Activated naive CD4-positive, alpha-beta T cell treated with anti-CD3 and anti-CD28 coated beads, Interleukin-2, amount 50 U/mL, for 24 hours (primary cell): Measurements from ENCODE around the gene FRMD4A.
A peak's percentile ranks its signal among the peaks of the same experiment; 100 is the strongest.

ENCODE experiments used
- H3K27ac Mint-ChIP-seq: one replicate; pipeline ENCODE4 v1.8.0; 2021; ENCODE audit warnings: mild to moderate bottlenecking, mixed read lengths
- H3K27me3 Mint-ChIP-seq: one replicate; pipeline ENCODE4 v1.8.0; 2021; ENCODE audit warnings: mixed read lengths
- H3K36me3 Mint-ChIP-seq: one replicate; pipeline ENCODE4 v1.8.0; 2021; ENCODE audit warnings: mixed read lengths
- H3K4me1 Mint-ChIP-seq: one replicate; pipeline ENCODE4 v1.8.0; 2021; ENCODE audit warnings: mixed read lengths
- H3K4me3 Mint-ChIP-seq: one replicate; pipeline ENCODE4 v1.8.0; 2021; ENCODE audit warnings: mild to moderate bottlenecking, mixed read lengths
- H3K9me3 Mint-ChIP-seq: one replicate; pipeline ENCODE4 v1.8.0; 2021; ENCODE audit warnings: mixed read lengths

FRMD4A gene

GRCh38 chr10:13892001-13892491 lies 438.7 kb downstream of the FRMD4A start:
- Mint-ChIP-seq H3K4me1 (peaks cover 25% of the 10 kb centered on the region), H3K27me3 (peaks cover 46% of the 10 kb centered on the region), H3K27ac (no peak overlapping the region), H3K36me3 (no peaks in the 10 kb centered on the region), H3K9me3 (no peaks in the 10 kb centered on the region), H3K4me3 (peak overlapping the region; percentile 80)

- H3K27ac Mint-ChIP-seq, result no peak overlapping the region
- H3K4me3 Mint-ChIP-seq, result peak overlapping the region; percentile 82
Measured at GRCh38 chr10:13891128-13892000, 439.4 kb downstream of the FRMD4A start.

GRCh38 chr10:13890233-13891127 lies 440.2 kb downstream of the FRMD4A start:
- H3K4me3 Mint-ChIP-seq, result peak overlapping the region; percentile 82
- H3K4me1 Mint-ChIP-seq, result peaks cover 25% of the 10 kb centered on the region
- H3K9me3 Mint-ChIP-seq, result no peaks in the 10 kb centered on the region
- H3K36me3 Mint-ChIP-seq, result no peaks in the 10 kb centered on the region
- H3K27ac Mint-ChIP-seq, result no peak overlapping the region
- H3K27me3 Mint-ChIP-seq, result peaks cover 46% of the 10 kb centered on the region

More at GRCh38 chr10:13891128-13892000, 439.4 kb downstream of the FRMD4A start:
- Mint-ChIP-seq H3K36me3 (no peaks in the 10 kb centered on the region), H3K4me1 (peaks cover 25% of the 10 kb centered on the region), H3K9me3 (no peaks in the 10 kb centered on the region), H3K27me3 (peaks cover 46% of the 10 kb centered on the region)

- H3K4me1 Mint-ChIP-seq, result peaks cover 15% of the 10 kb centered on the region
- H3K4me3 Mint-ChIP-seq, result no peak overlapping the region
- H3K36me3 Mint-ChIP-seq, result no peaks in the 10 kb centered on the region
- H3K9me3 Mint-ChIP-seq, result no peaks in the 10 kb centered on the region
- H3K27me3 Mint-ChIP-seq, result peaks cover 32% of the 10 kb centered on the region
- H3K27ac Mint-ChIP-seq, result no peak overlapping the region
Measured at GRCh38 chr10:13887761-13888160, 443.0 kb downstream of the FRMD4A start.

- H3K4me1 Mint-ChIP-seq, result peaks cover 2% of the 10 kb centered on the region
- H3K4me3 Mint-ChIP-seq, result no peak overlapping the region
- H3K27me3 Mint-ChIP-seq, result peaks cover 19% of the 10 kb centered on the region
- no peak overlapping the region for H3K27ac Mint-ChIP-seq
- no peaks in the 10 kb centered on the region for H3K36me3 Mint-ChIP-seq
- no peaks in the 10 kb centered on the region for H3K9me3 Mint-ChIP-seq
Measured at GRCh38 chr10:13885238-13885990, 445.3 kb downstream of the FRMD4A start.

- H3K27ac Mint-ChIP-seq, result no peak overlapping the region
- H3K4me3 Mint-ChIP-seq, result no peak overlapping the region
Measured at GRCh38 chr10:13883636-13884444, 446.9 kb downstream of the FRMD4A start.

GRCh38 chr10:13882119-13882711 lies 448.5 kb downstream of the FRMD4A start:
- H3K4me1 Mint-ChIP-seq, result no peaks in the 10 kb centered on the region
- no peak overlapping the region for H3K27ac Mint-ChIP-seq
- no peaks in the 10 kb centered on the region for H3K36me3 Mint-ChIP-seq
- H3K4me3 Mint-ChIP-seq, result no peak overlapping the region
- no peaks in the 10 kb centered on the region for H3K27me3 Mint-ChIP-seq
- H3K9me3 Mint-ChIP-seq, result no peaks in the 10 kb centered on the region

More at GRCh38 chr10:13883636-13884444, 446.9 kb downstream of the FRMD4A start:
- no peaks in the 10 kb centered on the region for H3K4me1 Mint-ChIP-seq
- no peaks in the 10 kb centered on the region for H3K9me3 Mint-ChIP-seq
- no peaks in the 10 kb centered on the region for H3K36me3 Mint-ChIP-seq
- H3K27me3 Mint-ChIP-seq, result peaks cover 3% of the 10 kb centered on the region

- Mint-ChIP-seq H3K27ac (no peak overlapping the region), H3K4me1 (no peaks in the 10 kb centered on the region), H3K36me3 (no peaks in the 10 kb centered on the region), H3K27me3 (no peaks in the 10 kb centered on the region), H3K9me3 (no peaks in the 10 kb centered on the region), H3K4me3 (no peak overlapping the region)
Measured at GRCh38 chr10:13880760-13881159, 450.0 kb downstream of the FRMD4A start.

- Mint-ChIP-seq H3K9me3 (no peaks in the 10 kb centered on the region), H3K36me3 (no peaks in the 10 kb centered on the region), H3K27me3 (no peaks in the 10 kb centered on the region), H3K4me1 (peaks cover 13% of the 10 kb centered on the region), H3K4me3 (no peak overlapping the region), H3K27ac (no peak overlapping the region)
Measured at GRCh38 chr10:13877154-13877909, 453.4 kb downstream of the FRMD4A start.

GRCh38 chr10:13873196-13873595 lies 457.5 kb downstream of the FRMD4A start:
- H3K27me3 Mint-ChIP-seq, result no peaks in the 10 kb centered on the region

GRCh38 chr10:13872411-13872810 lies 458.3 kb downstream of the FRMD4A start:
- peaks cover 19% of the 10 kb centered on the region for H3K4me1 Mint-ChIP-seq
- H3K4me3 Mint-ChIP-seq, result no peak overlapping the region
- peak overlapping the region; percentile 56 for H3K27ac Mint-ChIP-seq
- H3K9me3 Mint-ChIP-seq, result no peaks in the 10 kb centered on the region
- no peaks in the 10 kb centered on the region for H3K36me3 Mint-ChIP-seq
- no peaks in the 10 kb centered on the region for H3K27me3 Mint-ChIP-seq

More at GRCh38 chr10:13873196-13873595, 457.5 kb downstream of the FRMD4A start:
- Mint-ChIP-seq H3K9me3 (no peaks in the 10 kb centered on the region), H3K4me1 (peaks cover 19% of the 10 kb centered on the region), H3K4me3 (peak overlapping the region; percentile 3), H3K36me3 (no peaks in the 10 kb centered on the region), H3K27ac (no peak overlapping the region)

- Mint-ChIP-seq H3K9me3 (no peaks in the 10 kb centered on the region), H3K4me3 (no peak overlapping the region), H3K36me3 (no peaks in the 10 kb centered on the region), H3K4me1 (peaks cover 19% of the 10 kb centered on the region), H3K27me3 (no peaks in the 10 kb centered on the region), H3K27ac (no peak overlapping the region)
Measured at GRCh38 chr10:13871776-13872175, 458.9 kb downstream of the FRMD4A start.

- no peaks in the 10 kb centered on the region for H3K36me3 Mint-ChIP-seq
Measured at GRCh38 chr10:13871011-13871410, 459.7 kb downstream of the FRMD4A start.

More at GRCh38 chr10:13871011-13871410, 459.7 kb downstream of the FRMD4A start:
- H3K4me3 Mint-ChIP-seq, result no peak overlapping the region
- peaks cover 19% of the 10 kb centered on the region for H3K4me1 Mint-ChIP-seq
- H3K27me3 Mint-ChIP-seq, result no peaks in the 10 kb centered on the region
- H3K27ac Mint-ChIP-seq, result no peak overlapping the region
- H3K9me3 Mint-ChIP-seq, result no peaks in the 10 kb centered on the region
